Naive thymus-derived CD8-positive, alpha-beta T cell (primary cell): ENCODE results near the gene SLC2A10. TPM values are rescaled to one million over a fixed set of nuclear protein-coding genes. Genes with fewer than 3 reads are reported as not detected.

Experiments used
- ATAC-seq, 2 donors: fragments of 150-1000 bp; cut with Tn5 transposase in 1 of 2; sonication (Bioruptor Pico), chemical (Tn5 transposase) in 1 of 2; 1 replicate in 1 of 2; 2 replicates in 1 of 2; pipeline ENCODE4 v1.10.0; 2021; ENCODE audit warnings: mild to moderate bottlenecking in 2 of 2, moderate library complexity in 2 of 2
- POLR2A ChIA-PET: fragments of 350-600 bp; sonication (Branson Sonifier 250); formaldehyde crosslinking; loops from one replicate; lab custom pipeline; 2021; ENCODE audit warnings: antibody characterized with exemption; lab: Charles Lee
- DNase-seq, 10 donors: peaks; one replicate each; pipeline versions ENCODE4 v3.0.0 to v3.0.0-alpha.2; 2020 to 2022
- H3K27ac Mint-ChIP-seq, 10 donors: one replicate each; pipeline ENCODE4 v1.8.0; 2020 to 2022; ENCODE audit warnings: mild to moderate bottlenecking in 10 of 10, mixed read lengths in 10 of 10, moderate library complexity in 4 of 10, inconsistent platforms in 1 of 10
- H3K27me3 Mint-ChIP-seq, 5 donors: one replicate each; pipeline ENCODE4 v1.8.0; 2021 to 2022; ENCODE audit warnings: mixed read lengths in 5 of 5
- H3K36me3 Mint-ChIP-seq, 3 donors: one replicate each; pipeline ENCODE4 v1.8.0; 2020 to 2022; ENCODE audit warnings: mixed read lengths in 3 of 3, mild to moderate bottlenecking in 2 of 3, inconsistent platforms in 1 of 3
- H3K4me1 Mint-ChIP-seq, 4 donors: one replicate each; pipeline ENCODE4 v1.8.0; 2021 to 2022; ENCODE audit warnings: mixed read lengths in 4 of 4
- H3K4me3 Mint-ChIP-seq, 10 donors: one replicate each; pipeline ENCODE4 v1.8.0; 2020 to 2022; ENCODE audit warnings: mild to moderate bottlenecking in 10 of 10, mixed read lengths in 10 of 10, moderate library complexity in 6 of 10, inconsistent platforms in 1 of 10
- H3K9me3 Mint-ChIP-seq, 9 donors: one replicate each; pipeline ENCODE4 v1.8.0; 2020 to 2022; ENCODE audit warnings: mixed read lengths in 9 of 9, mild to moderate bottlenecking in 3 of 9, inconsistent platforms in 1 of 9, moderate library complexity in 1 of 9
- polyA plus RNA-seq, 3 donors: library from polyadenylated mRNA; unstranded; fragments of 300-500 nt; fragmentation: Illumina TruSeq; gene quantifications; one replicate each; pipeline ENCODE4 v1.2.3, GENCODE V29; 2021
- total RNA-seq, 8 experiments: library from RNA in 2 of 8; stranded (reverse) in 2 of 8; gene quantifications; one replicate each; pipeline ENCODE4 v1.2.3 and lab custom pipeline; 2021 to 2026

Gene SLC2A10
- total and polyA plus RNA-seq, 5 experiments from 2014 or later: 0.83 TPM; not detected in 4

- H3K36me3 Mint-ChIP-seq: no peaks in the 10 kb centered on the region
Observed at GRCh38 chr20:46772901-46773300, 63.5 kb downstream of the SLC2A10 start.

GRCh38 chr20:46773680-46774079 lies 64.2 kb downstream of the SLC2A10 start:
- no peaks in the 10 kb centered on the region for H3K36me3 Mint-ChIP-seq
- POLR2A ChIA-PET: no interaction called here
- H3K27me3 Mint-ChIP-seq: peaks cover 13 to 83% (median 30%) of the 10 kb centered on the region in 5 donors
- H3K4me1 Mint-ChIP-seq: peaks cover 0 to 9% (median 0%) of the 10 kb centered on the region in 4 donors
- ATAC-seq (no peak), DNase-seq (no peak)
- no peak overlapping the region for H3K27ac Mint-ChIP-seq
- H3K9me3 Mint-ChIP-seq: no peaks in the 10 kb centered on the region
- H3K4me3 Mint-ChIP-seq: no peak overlapping the region

More at GRCh38 chr20:46772901-46773300, 63.5 kb downstream of the SLC2A10 start:
- no peaks in the 10 kb centered on the region for H3K9me3 Mint-ChIP-seq
- POLR2A ChIA-PET: no interaction called here
- peaks cover 15 to 80% (median 32%) of the 10 kb centered on the region in 5 donors for H3K27me3 Mint-ChIP-seq
- peaks cover 0 to 9% (median 0%) of the 10 kb centered on the region in 4 donors for H3K4me1 Mint-ChIP-seq
- H3K4me3 Mint-ChIP-seq: no peak overlapping the region
- DNase-seq: no peak
- no peak overlapping the region for H3K27ac Mint-ChIP-seq
- no peak for ATAC-seq

GRCh38 chr20:46774236-46774635 lies 64.8 kb downstream of the SLC2A10 start:
- peaks cover 13 to 83% (median 30%) of the 10 kb centered on the region in 5 donors for H3K27me3 Mint-ChIP-seq
- no peak overlapping the region for H3K27ac Mint-ChIP-seq
- no peaks in the 10 kb centered on the region for H3K9me3 Mint-ChIP-seq
- POLR2A ChIA-PET: no interaction called here
- DNase-seq: no peak
- no peak overlapping the region for H3K4me3 Mint-ChIP-seq
- H3K36me3 Mint-ChIP-seq: no peaks in the 10 kb centered on the region
- no peak for ATAC-seq
- peaks cover 0 to 9% (median 0%) of the 10 kb centered on the region in 4 donors for H3K4me1 Mint-ChIP-seq

GRCh38 chr20:46774943-46775560 lies 65.6 kb downstream of the SLC2A10 start:
- Mint-ChIP-seq H3K27me3 (peaks cover 13 to 82% (median 30%) of the 10 kb centered on the region in 5 donors), H3K9me3 (no peaks in the 10 kb centered on the region), H3K4me3 (no peak overlapping the region), H3K4me1 (peaks cover 0 to 9% (median 0%) of the 10 kb centered on the region in 4 donors), H3K36me3 (no peaks in the 10 kb centered on the region), H3K27ac (no peak overlapping the region)
- no peak for DNase-seq
- POLR2A ChIA-PET: no interaction called here
- no peak for ATAC-seq

- H3K4me1 Mint-ChIP-seq: peaks cover 0 to 3% (median 0%) of the 10 kb centered on the region in 4 donors
- H3K27me3 Mint-ChIP-seq: peaks cover 7 to 75% (median 24%) of the 10 kb centered on the region in 5 donors
- H3K27ac Mint-ChIP-seq: peak overlapping the region in 1 of 10 donors; percentile 51
- ATAC-seq (no peak), DNase-seq (no peak)
- H3K4me3 Mint-ChIP-seq: no peak overlapping the region
- H3K36me3 Mint-ChIP-seq: no peaks in the 10 kb centered on the region
- H3K9me3 Mint-ChIP-seq: no peaks in the 10 kb centered on the region
- POLR2A ChIA-PET: no interaction called here
Observed at GRCh38 chr20:46775806-46776205, 66.4 kb downstream of the SLC2A10 start.

- POLR2A ChIA-PET: no interaction called here
- ATAC-seq (no peak), DNase-seq (no peak)
- Mint-ChIP-seq H3K9me3 (no peaks in the 10 kb centered on the region), H3K27me3 (peaks cover 6 to 63% (median 20%) of the 10 kb centered on the region in 5 donors), H3K36me3 (no peaks in the 10 kb centered on the region), H3K27ac (no peak overlapping the region), H3K4me3 (no peak overlapping the region), H3K4me1 (peaks cover 0 to 3% (median 0%) of the 10 kb centered on the region in 4 donors)
Observed at GRCh38 chr20:46777331-46777730, 67.9 kb downstream of the SLC2A10 start.

- Mint-ChIP-seq H3K36me3 (no peaks in the 10 kb centered on the region), H3K9me3 (no peaks in the 10 kb centered on the region), H3K4me1 (no peaks in the 10 kb centered on the region), H3K4me3 (no peak overlapping the region), H3K27ac (no peak overlapping the region), H3K27me3 (peaks cover 4 to 55% (median 19%) of the 10 kb centered on the region in 5 donors)
- DNase-seq (no peak), ATAC-seq (no peak)
- POLR2A ChIA-PET: no interaction called here
Observed at GRCh38 chr20:46779831-46780230, 70.4 kb downstream of the SLC2A10 start.

GRCh38 chr20:46784436-46785127 lies 75.1 kb downstream of the SLC2A10 start:
- H3K27ac Mint-ChIP-seq: no peak overlapping the region
- no peak overlapping the region for H3K4me3 Mint-ChIP-seq
- DNase-seq (no peak), ATAC-seq (no peak)
- H3K27me3 Mint-ChIP-seq: peaks cover 15 to 32% (median 21%) of the 10 kb centered on the region in 5 donors
- no peaks in the 10 kb centered on the region for H3K9me3 Mint-ChIP-seq
- POLR2A ChIA-PET: no interaction called here
- H3K36me3 Mint-ChIP-seq: peaks cover 0 to 2% (median 0%) of the 10 kb centered on the region in 3 donors
- H3K4me1 Mint-ChIP-seq: no peaks in the 10 kb centered on the region

Other genes starting within 250 kb of the SLC2A10 start
- gene ZNF334, start 196.1 kb upstream of the SLC2A10 start, total RNA-seq: under 1 TPM; 0.81 to 0.91 TPM
- gene ZNF334, start 196.1 kb upstream of the SLC2A10 start, polyA plus RNA-seq: under 1 TPM in 1 of 3 donors, not detected in 2; 0.26 TPM
- not detected for gene OCSTAMP, start 159.0 kb upstream of the SLC2A10 start, total RNA-seq
- not detected for gene OCSTAMP, start 159.0 kb upstream of the SLC2A10 start, polyA plus RNA-seq
- under 1 TPM in 1 of 2 experiments, not detected in 1; 0.31 TPM for gene SLC13A3, start 58.2 kb upstream of the SLC2A10 start, total RNA-seq
- not detected for gene SLC13A3, start 58.2 kb upstream of the SLC2A10 start, polyA plus RNA-seq
- 10 to 100 TPM; 23.7 to 24.5 TPM for gene TP53RK, start 20.2 kb upstream of the SLC2A10 start, total RNA-seq
- gene TP53RK, start 20.2 kb upstream of the SLC2A10 start, polyA plus RNA-seq: 10 to 100 TPM; 10.9 to 15.2 (median 14.0) TPM
- not detected for gene EYA2, start 185.2 kb downstream of the SLC2A10 start, total RNA-seq
- gene EYA2, start 185.2 kb downstream of the SLC2A10 start, polyA plus RNA-seq: not detected